ENCODE results near the gene CAPSL.
"Not testable (repeated sequence)": the region's sequence is repeated elsewhere in the genome, so short reads cannot be mapped to it uniquely, and the experiment has no call there.

Gene CAPSL

DNA sequence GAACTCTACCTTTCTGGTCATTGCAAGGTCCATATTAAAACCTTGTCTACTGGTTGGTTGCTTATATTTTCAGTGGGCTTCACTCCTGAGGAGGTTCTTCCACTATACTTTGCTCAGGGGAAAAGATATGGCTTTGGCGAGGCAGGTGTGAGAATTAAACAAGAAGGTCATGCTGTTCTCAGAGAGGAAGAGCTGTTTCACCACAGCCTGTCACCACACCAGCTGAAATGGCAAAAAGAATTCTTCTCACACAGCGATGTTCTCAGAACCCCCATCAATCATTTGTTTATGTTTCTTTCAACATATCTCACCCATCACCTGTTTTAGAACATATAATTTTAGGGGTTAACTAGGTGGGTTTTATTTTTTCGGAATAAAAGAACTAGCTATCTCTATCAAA, 38.6 kb downstream of the CAPSL start:
- TF ChIP-seq, protein P1, sequence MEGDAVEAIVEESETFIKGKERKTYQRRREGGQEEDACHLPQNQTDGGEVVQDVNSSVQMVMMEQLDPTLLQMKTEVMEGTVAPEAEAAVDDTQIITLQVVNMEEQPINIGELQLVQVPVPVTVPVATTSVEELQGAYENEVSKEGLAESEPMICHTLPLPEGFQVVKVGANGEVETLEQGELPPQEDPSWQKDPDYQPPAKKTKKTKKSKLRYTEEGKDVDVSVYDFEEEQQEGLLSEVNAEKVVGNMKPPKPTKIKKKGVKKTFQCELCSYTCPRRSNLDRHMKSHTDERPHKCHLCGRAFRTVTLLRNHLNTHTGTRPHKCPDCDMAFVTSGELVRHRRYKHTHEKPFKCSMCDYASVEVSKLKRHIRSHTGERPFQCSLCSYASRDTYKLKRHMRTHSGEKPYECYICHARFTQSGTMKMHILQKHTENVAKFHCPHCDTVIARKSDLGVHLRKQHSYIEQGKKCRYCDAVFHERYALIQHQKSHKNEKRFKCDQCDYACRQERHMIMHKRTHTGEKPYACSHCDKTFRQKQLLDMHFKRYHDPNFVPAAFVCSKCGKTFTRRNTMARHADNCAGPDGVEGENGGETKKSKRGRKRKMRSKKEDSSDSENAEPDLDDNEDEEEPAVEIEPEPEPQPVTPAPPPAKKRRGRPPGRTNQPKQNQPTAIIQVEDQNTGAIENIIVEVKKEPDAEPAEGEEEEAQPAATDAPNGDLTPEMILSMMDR (IDR thresholded peaks at IDR 0.05; ENCODE audit: low read depth, low read length, missing control alignments) = no peak
- no peak overlapping the region for H3K4me3 ChIP-seq (replicated peaks; ENCODE audit: low read depth, low read length)
- DNase-seq (ENCODE audit: extremely low read depth, low read depth) = no peak

DNA sequence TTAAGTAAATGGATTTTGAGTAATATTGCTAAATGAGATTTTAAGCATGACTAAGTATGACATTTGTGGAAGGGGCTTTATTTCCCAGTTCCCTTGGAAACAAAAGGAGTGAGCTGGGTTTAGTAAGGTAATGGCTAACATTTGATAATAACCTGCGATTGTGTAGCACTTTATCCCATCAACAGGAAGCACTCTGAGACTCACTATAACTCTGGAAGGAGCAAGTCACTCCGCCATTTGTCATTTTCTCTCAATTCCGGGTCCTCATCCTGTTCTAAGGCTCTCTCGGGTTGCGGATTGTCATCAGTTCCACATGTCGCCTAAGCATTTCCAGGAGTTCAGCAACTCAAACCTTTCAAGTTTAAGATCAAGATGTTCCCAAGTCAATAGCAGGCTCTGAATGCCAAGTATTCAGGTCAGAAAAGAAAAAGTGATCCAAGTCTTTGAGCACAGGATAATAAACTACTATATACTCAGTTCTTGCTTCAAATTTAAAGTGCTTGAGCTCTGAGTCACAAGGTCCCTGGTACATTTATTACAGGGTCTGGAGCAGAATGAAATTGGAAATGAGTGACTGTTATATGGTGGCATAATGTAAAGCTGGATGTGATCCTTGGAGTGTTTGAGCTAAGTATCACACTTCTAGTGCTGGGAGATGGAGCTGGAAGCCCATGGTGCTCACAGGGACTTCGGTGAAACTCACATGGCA, 39.3 kb downstream of the CAPSL start:
- DNase-seq (ENCODE audit: extremely low read depth, low read depth) = no peak
- TF ChIP-seq, protein P1 (IDR thresholded peaks at IDR 0.05; ENCODE audit: low read depth, low read length, missing control alignments) = no peak
- H3K4me3 ChIP-seq (replicated peaks; ENCODE audit: low read depth, low read length) = no peak overlapping the region

DNA sequence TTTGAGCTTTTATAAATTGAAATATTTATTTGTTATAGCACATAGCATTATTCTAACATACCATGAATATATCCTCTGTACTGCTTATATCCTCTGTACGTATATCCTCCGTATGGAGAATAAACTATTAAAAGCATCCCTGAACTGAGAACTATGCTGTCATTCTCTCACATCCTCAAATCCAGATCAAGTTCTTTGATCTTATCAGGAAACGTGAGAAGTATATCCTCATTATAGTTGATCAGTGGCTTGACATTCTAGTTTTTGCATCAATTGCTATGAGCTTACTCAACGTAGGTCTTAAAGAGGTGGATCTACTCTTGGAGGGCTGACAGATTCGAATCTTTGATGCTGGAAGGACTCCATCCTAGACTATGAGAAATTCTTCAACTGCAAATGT, 44.3 kb downstream of the CAPSL start:
- no peak for DNase-seq (ENCODE audit: extremely low read depth, low read depth)
- no peak overlapping the region for H3K4me3 ChIP-seq (replicated peaks; ENCODE audit: low read depth, low read length)
- TF ChIP-seq, protein P1 (IDR thresholded peaks at IDR 0.05; ENCODE audit: low read depth, low read length, missing control alignments) = no peak

DNA sequence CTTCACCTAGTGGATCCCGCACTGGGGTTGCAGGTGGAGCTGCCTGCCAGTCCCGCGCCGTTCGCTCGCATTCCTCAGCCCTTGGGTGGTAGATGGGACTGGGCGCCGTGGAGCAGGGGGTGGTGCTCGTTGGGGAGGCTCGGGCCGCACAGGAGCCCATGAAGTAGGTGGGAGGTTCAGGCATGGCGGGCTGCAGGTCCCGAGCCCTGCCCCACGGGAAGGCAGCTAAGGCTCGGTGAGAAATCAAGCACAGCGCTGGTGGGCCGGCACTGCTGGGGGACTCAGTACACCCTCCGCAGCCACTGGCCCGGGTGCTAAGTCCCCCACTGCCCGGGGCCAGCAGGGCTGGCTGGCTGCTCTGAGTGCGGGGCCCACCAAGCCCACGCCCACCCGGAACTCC, 45.6 kb downstream of the CAPSL start:
- H3K4me3 ChIP-seq (replicated peaks; ENCODE audit: low read depth, low read length); DNase-seq (ENCODE audit: extremely low read depth, low read depth): not testable (repeated sequence)

DNA sequence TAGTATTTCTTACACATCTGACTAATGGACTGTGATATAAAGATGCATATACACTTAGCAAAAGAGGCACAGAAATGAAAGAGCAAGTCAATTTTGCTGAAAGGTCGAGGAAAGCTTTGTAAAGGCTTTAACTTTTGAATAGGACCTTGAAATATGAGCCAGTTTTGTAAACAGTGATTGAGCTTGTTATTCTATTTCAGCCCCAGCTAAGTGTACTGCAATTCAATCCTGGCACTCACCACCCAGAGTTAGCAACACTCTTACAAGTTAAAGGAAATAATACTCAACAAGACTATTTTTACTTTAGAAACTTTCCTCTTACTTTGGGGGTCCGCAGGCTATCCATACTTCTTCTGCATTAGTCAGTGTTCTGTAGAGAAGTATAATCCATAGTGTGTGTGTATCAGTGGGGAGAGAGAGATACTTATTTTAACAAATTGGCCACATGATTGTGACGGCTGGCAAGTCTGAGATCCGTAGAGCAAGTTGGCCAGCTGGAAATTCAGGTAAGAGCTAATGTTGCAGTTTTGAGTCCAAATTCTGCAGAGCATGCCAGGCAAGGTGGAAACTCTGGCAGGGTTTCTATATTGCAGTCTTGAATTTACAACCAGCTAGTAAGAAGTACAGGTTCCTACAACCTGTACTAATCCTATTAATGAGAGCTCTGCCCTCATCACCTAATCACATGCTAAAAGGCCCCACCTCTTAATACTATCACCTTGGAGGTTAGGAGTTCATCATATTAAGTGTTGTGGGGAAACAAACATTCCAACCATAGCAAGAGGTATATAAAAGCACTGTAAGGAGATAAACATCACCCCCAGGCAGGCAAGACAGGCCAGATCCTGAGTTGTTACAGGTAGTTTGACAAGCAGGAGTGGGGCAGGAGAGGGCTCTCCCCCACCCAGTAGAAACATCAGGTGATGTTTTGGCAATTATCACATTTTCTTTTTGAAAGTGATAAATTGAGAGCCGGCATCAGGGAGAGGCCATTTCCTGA, 48.1 kb downstream of the CAPSL start:
- no peak overlapping the region for H3K4me3 ChIP-seq (replicated peaks; ENCODE audit: low read depth, low read length)
- TF ChIP-seq, protein P1 (IDR thresholded peaks at IDR 0.05; ENCODE audit: low read depth, low read length, missing control alignments) = no peak
- no peak for DNase-seq (ENCODE audit: extremely low read depth, low read depth)

DNA sequence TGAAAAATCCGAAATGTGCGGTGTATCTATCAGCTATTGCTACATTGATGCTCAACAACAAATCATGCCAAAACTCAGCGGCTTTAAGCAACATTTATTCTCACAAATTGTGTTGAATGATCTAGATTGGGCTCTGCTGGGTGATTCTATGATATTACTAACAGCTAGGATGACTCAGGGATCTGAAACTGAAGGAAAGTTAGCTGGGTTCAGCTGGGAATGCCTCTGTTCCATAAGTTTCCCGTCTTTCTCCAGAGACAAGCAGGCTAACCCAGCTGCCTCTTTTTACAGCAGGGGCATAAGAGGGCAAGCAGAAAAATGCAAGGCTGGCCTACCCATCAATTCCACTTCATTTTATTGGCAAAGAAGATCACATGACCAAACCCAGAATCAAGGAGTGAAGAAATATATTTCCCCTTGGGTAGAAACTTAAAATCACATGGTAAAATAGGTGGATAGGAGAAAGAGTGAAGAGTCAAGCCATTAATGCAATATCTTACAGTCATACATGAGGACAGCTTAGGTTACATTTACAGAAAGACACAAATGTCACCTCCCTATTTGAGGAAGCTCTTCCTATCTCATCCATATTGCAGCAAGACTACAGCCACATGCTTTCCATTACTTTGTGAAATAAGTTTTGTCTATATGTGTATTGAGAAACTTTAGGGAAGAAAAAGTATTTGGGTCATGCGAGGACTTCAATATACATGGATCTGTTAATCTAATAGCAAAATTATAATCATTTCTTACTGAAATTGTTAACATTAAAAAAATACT, 50.9 kb downstream of the CAPSL start:
- no peak overlapping the region for H3K4me3 ChIP-seq (replicated peaks; ENCODE audit: low read depth, low read length)
- DNase-seq (ENCODE audit: extremely low read depth, low read depth) = no peak
- TF ChIP-seq, protein P1 (IDR thresholded peaks at IDR 0.05; ENCODE audit: low read depth, low read length, missing control alignments) = no peak

Data from HFF-Myc (cell line).